ENCODE results near the gene KCNN4. TPM values are rescaled to one million over a fixed set of nuclear protein-coding genes. Genes with fewer than 3 reads are reported as not detected.

KCNN4 gene
- total RNA-seq, 1 donor from 2014 or later, result 154 TPM

DNA sequence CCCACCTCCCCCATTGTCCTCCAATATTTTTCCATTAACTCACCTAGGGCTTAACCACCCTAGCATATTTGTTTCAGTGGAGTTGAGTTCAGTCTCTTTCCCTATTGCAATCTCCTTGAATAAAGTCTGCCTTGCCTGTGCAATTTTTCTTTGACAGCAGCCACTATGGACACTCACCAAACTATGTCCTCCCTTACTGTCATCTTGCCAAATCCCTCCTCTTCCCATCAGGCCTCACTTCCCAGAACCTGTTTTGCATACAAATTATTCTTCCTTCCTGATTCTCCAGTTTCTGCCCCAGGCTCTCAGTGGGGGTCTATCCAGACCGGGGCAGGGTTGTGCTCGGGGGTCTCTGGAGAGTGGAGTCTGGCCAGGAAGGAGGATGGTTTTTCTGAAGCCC is 23.7 kb upstream of the KCNN4 start:
- no peak overlapping the region for H3K27ac Mint-ChIP-seq
- peaks cover 5% of the 10 kb centered on the region for H3K27me3 Mint-ChIP-seq
- DNase-seq, result no peak
- H3K4me3 Mint-ChIP-seq, result no peak overlapping the region
- H3K36me3 Mint-ChIP-seq (ENCODE audit: low read depth), result no peaks in the 10 kb centered on the region
- POLR2A ChIA-PET, result no interaction called here
- H3K9me3 Mint-ChIP-seq, result no peaks in the 10 kb centered on the region
- intact Hi-C loops (cut with micrococcal nuclease), result no loop called here
- ATAC-seq (ENCODE audit: low read depth), result no peak
- H3K4me1 Mint-ChIP-seq, result no peaks in the 10 kb centered on the region
- CTCF ChIA-PET, result no interaction called here
- TF ChIP-seq, protein P1, sequence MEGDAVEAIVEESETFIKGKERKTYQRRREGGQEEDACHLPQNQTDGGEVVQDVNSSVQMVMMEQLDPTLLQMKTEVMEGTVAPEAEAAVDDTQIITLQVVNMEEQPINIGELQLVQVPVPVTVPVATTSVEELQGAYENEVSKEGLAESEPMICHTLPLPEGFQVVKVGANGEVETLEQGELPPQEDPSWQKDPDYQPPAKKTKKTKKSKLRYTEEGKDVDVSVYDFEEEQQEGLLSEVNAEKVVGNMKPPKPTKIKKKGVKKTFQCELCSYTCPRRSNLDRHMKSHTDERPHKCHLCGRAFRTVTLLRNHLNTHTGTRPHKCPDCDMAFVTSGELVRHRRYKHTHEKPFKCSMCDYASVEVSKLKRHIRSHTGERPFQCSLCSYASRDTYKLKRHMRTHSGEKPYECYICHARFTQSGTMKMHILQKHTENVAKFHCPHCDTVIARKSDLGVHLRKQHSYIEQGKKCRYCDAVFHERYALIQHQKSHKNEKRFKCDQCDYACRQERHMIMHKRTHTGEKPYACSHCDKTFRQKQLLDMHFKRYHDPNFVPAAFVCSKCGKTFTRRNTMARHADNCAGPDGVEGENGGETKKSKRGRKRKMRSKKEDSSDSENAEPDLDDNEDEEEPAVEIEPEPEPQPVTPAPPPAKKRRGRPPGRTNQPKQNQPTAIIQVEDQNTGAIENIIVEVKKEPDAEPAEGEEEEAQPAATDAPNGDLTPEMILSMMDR (IDR thresholded peaks at IDR 0.05), result no peak

- Mint-ChIP-seq H3K4me3 (no peak within 1 kb of the TSS), H3K27ac (no peak within 1 kb of the TSS), H3K36me3 (ENCODE audit: low read depth) (no peaks in the 10 kb centered on the region), H3K27me3 (peaks cover 12% of the 10 kb centered on the region), H3K4me1 (peaks cover 12% of the 10 kb centered on the region), H3K9me3 (no peaks in the 10 kb centered on the region)
- ChIA-PET POLR2A (interaction anchor here (0.6 kb wide), 1 partner anchor 363 kb away, joined by 3 read pairs; no protein-coding TSS in a partner anchor), CTCF (no interaction called here)
- DNase-seq (no peak), ATAC-seq (ENCODE audit: low read depth) (no peak)
- intact Hi-C loops (cut with micrococcal nuclease), result no loop called here
- TF ChIP-seq, protein P1 (IDR thresholded peaks at IDR 0.05), result no peak
These were observed 21.6 kb upstream of the KCNN4 start, which contains the start of gene LYPD5 for GRCh38 chr19:43802216-43802951. LYPD5 (minus strand) TSS chr19:43802447; CDS start chr19:43802380, 67 bp downstream.

- Mint-ChIP-seq H3K9me3 (peaks cover 3% of the 10 kb centered on the region), H3K36me3 (ENCODE audit: low read depth) (no peaks in the 10 kb centered on the region), H3K4me3 (peak overlapping the region; percentile 72), H3K27ac (no peak overlapping the region), H3K4me1 (peaks cover 15% of the 10 kb centered on the region), H3K27me3 (peaks cover 27% of the 10 kb centered on the region)
- ChIA-PET POLR2A (interaction anchor here (0.6 to 1.1 kb wide), 2 partner anchors 19 to 1868 kb away, joined by 3 to 4 read pairs; partner anchors contain the start of gene KCNN4), CTCF (no interaction called here)
- intact Hi-C loops (cut with micrococcal nuclease), result no loop called here
- DNase-seq (no peak), ATAC-seq (ENCODE audit: low read depth) (no peak)
- TF ChIP-seq, protein P1 (IDR thresholded peaks at IDR 0.05), result no peak
These were observed 18.8 kb upstream of the KCNN4 start for GRCh38 chr19:43799502-43800142.

DNA sequence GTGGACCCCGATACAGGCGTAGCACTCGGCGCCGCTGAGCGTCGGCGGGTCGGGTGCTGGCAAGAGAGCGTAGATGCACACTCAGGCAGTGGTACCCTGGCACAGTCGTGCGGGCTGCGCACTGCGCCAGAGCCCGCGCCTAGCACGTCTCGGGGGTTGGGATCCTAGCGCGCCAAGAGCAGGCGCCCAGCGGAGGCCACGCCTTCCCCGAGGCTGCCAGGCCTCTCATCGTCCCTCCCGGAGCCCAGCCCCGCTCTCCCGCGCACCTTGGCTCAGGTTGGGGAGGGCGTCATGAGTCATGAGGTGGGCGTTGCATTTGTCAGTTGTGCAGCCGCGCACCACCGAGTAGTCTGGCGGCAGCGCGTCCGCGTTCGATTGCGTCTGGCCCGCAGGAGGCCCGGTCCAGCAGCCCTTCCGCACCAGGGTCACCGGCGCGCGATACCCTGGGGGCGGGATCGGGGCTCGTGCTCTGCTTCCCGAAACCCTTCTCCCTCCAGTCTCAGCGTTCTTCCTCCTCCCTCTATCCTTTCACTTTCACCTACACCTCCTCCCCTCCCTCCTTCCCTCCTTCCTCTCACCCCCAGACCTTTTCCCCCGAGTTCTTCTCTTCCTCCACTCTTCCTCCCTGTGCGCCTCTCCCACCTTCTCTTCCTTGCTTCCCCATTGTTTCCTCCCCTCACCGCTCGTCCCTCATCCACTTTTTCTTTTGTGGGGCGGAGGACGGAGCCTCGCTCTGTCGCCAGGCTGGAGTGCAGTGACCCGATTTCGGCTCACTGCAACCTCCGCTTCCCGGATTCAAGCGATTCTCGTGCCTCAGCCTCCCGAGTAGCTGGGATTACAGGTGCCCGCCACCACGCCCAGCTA is 18.0 kb upstream of the KCNN4 start:
- Mint-ChIP-seq H3K4me3 (peak overlapping the region; percentile 72), H3K9me3 (peaks cover 3% of the 10 kb centered on the region), H3K27me3 (peaks cover 30% of the 10 kb centered on the region), H3K36me3 (ENCODE audit: low read depth) (no peaks in the 10 kb centered on the region), H3K27ac (no peak overlapping the region), H3K4me1 (peaks cover 15% of the 10 kb centered on the region)
- intact Hi-C loops (cut with micrococcal nuclease), result no loop called here
- peak; percentile 84 for ATAC-seq (ENCODE audit: low read depth)
- TF ChIP-seq, protein P1 (IDR thresholded peaks at IDR 0.05), result no peak
- POLR2A ChIA-PET, result interaction anchor here (1.1 kb wide), 1 partner anchor 18 kb away, joined by 3 read pairs; the partner anchor contains the start of gene KCNN4
- DNase-seq, result no peak
- CTCF ChIA-PET, result no interaction called here
